GM18870 (cell line): ENCODE data around the gene RGS9.
A peak's percentile ranks its signal among the peaks of the same experiment; 100 is the strongest.
"Not testable (repeated sequence)": the region's sequence is repeated elsewhere in the genome, so short reads cannot be mapped to it uniquely, and the experiment has no call there.

Source experiments
- ATAC-seq: cut with Tn5 transposase; IDR thresholded peaks from one replicate; pipeline ENCODE4 v1.9.1; 2021; ENCODE audit warnings: moderate library complexity; ENCODE audit not compliant: unreplicated experiment

RGS9 gene

GRCh38 chr17:65204001-65204400, 66.8 kb downstream of the RGS9 start:
- no peak for ATAC-seq

DNA sequence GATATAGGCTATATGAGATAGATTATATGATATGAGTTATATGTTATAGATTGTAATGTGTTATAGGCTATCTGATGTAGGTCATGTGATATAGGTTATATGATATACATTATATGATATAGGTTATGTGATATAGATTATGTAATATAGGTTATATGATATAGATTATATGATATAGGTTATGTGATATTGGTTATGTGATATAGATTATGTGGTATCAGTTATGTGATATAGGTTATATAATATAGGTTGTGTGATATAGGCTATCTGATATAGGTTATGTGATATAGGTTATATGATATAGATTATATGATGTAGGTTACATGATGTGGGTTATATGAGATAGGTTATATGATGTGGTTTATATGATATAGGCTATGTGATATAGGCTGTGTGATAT, 68.5 kb downstream of the RGS9 start:
- no peak for ATAC-seq

DNA sequence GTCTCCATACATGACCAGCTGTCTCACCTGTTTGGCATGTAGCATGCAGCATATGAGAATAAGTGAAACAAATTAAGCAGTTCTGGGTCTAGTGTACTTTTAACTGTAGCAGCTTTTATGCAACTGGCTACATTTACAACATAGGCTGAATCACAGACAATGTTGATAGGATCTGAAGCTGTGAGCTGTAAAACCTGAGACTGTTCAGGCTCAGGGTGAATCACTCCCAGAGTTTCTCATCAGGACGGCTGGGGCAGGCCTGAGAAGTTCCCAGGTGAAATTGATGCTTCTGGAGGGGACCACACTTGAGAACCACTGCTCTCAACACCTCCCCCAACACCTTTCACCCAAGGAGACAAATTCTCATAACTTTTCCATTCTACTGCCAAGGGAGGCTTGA, 70.3 kb downstream of the RGS9 start:
- ATAC-seq: not testable (repeated sequence)

DNA sequence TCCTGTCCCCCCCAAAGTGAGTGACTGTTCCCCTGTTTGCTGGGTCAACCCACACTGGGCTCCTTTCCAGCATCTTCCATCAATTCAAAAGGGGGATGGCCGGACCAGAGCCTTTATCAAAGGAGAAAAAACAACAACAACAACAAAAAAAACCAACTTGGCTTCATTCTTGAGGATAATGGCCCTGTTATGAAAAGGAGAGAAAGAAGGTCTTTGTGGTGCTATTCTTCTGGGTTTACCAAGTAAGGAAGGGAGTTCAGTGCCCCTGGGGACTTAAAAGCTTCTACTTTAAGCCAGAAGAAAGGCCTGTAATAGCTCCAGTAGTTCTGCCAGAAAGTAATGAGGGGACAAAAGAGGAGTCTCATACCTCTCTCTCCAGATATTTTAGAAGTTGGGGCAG, 71.5 kb downstream of the RGS9 start:
- ATAC-seq: no peak

GRCh38 chr17:65218261-65218660, 81.1 kb downstream of the RGS9 start:
- no peak for ATAC-seq

DNA sequence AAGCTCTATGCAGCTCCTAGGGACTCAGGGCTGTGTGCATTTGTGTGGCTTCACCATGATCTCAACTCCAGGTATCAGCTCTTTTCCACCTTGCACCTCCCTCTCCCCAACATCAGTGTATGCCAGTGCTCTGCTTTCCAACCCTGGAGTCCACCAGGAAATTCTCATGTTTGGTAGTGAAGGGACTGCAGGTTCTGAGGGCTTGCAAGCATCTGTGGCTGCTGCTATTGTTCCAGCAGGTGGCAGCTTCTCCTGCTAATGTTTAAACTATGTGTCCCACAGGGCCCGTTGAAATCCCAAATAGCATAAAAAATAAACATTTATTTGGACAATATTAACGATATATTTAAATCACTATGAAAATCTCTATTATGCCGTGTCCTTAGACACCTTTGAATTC, 82.0 kb downstream of the RGS9 start:
- no peak for ATAC-seq

DNA sequence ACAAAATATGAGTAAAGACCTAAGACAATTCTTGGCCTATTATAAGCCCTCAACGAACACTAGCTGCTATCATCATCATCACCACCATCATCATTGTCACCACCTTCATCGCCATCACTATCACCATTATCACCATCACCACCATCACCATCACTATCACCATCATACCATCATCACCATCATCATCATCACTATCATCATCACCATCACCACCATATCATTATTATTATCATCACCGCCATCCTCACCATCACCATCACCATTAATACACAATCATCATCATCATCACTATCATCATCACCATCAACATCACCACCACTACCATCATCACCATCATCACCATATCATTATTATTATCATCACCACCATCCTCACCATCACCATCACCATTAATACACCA, 82.5 kb downstream of the RGS9 start:
- ATAC-seq: no peak

- no peak for ATAC-seq
These were observed 83.6 kb downstream of the RGS9 start for GRCh38 chr17:65220732-65221131.

- no peak for ATAC-seq
These were observed 85.1 kb downstream of the RGS9 start for GRCh38 chr17:65222214-65222738.

DNA sequence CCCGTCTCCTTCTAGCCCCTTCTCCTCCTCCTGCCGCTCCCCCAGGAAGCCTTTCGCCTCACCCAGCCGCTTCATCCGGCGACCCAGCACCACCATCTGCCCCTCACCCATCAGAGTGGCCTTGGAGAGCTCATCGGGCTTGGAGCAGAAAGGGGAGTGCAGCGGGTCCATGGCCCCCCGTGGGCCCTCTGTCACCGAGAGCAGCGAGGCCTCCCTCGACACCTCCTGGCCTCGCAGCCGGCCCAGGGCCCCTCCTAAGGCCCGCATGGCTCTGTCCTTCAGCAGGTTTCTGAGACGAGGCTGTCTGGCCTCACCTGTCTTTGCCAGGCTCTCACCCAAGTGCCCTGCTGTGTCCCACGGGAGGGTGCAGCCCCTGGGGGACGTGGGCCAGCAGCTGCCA, 87.9 kb downstream of the RGS9 start:
- ATAC-seq: no peak

GRCh38 chr17:65226227-65226626, 89.1 kb downstream of the RGS9 start:
- ATAC-seq: no peak

DNA sequence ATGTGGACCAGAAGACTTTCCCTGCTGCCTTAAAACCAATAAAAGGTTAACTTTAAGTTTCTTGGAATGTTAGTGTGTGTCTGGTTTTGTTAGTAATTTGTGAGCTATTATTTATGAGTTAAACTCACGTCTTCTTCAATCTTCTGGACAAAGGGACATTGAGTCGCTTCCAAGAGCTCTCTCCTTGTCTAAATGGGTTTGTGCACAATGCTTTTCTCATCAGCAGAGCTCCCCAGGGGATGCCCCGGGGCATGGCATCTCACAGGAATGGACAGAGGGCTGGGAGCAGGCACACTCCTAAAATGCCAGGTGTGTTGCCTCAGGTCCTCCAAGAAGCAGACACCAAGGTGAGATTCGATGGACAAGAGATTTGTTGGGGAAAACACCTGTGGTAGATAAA, 90.5 kb downstream of the RGS9 start:
- no peak for ATAC-seq

DNA sequence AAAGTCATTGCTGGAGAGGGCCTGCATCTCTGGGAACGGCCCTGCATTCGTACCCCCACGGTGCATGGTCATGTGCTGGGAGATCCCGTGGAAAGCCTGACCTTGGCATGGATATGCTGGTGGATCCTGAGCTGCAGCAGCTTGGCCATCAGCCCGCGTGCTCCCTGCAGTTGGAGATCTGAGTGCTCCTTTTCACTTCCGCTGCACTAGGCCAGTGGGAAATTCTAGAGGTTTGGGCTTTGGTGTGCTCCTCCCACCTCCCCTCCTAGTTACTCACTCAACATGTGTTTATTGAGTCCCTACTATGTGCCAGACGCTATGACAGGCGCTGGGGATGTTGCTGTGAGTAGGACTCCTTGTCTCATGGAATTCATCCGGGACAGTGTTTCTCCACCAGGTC, 91.1 kb downstream of the RGS9 start:
- ATAC-seq: no peak

GRCh38 chr17:65228734-65229620, 91.8 kb downstream of the RGS9 start:
- ATAC-seq: peak; percentile 83

- ATAC-seq: peak; percentile 25
These were observed 92.4 kb downstream of the RGS9 start for GRCh38 chr17:65229621-65229995.

DNA sequence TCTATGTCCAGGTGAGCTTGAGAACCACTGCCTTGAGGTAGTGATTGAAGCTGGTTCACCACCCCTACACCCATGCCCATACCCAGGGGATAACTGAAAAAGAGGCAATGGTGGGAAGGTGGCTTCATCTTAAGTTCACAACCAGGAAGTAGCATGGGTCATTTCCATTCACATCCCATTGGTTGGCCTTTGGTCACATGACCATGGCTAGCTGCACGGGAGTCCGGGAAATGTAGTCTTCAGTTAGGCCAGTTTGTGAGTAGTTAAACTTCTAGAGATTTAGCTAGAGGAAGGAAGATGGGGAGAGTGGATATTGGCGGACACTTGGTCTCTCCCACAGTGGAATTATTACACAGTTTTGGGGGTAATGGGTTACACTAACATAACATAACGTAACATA, 92.9 kb downstream of the RGS9 start:
- ATAC-seq: no peak

DNA sequence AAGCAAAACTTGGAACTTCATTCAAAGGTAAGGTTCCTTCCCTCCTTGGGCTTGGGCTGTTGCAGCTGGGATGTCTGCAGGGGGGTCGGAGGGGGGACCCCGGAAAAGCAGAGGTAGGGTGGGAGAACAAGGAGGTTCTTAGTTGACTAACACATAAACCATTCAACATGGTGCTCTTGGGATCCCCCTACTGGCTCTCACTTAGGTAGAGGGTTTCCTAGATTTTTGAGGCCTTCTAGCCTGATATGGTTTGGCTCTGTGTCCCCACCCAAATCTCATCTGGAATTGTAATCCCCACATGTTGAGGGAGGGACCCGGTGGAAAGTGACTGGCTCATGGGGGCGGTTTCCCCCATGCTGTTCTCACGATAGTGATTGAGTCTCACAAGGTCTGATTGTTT, 93.9 kb downstream of the RGS9 start:
- ATAC-seq: no peak

GRCh38 chr17:65231662-65232335, 94.6 kb downstream of the RGS9 start:
- no peak for ATAC-seq

- ATAC-seq: no peak
These were observed 98.1 kb downstream of the RGS9 start for GRCh38 chr17:65235284-65235683.

DNA sequence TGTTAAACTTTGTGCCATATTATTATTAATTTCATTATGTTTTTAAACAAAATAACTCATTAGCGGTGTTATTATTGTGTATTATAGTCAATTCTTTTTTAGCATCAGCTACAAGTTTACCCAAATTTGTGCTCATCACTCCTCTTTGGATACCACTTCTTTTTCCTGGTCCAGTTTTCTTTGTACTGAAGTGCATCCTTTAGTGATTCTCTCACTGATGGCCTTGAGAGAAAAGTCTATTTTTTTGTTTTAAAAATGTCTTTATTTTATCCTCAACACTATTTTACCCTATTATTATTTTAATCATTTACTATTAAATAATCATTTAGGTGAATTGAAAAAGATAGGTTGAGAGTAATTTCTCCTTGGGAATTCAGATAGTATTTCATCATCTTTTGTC, 99.2 kb downstream of the RGS9 start:
- no peak for ATAC-seq

DNA sequence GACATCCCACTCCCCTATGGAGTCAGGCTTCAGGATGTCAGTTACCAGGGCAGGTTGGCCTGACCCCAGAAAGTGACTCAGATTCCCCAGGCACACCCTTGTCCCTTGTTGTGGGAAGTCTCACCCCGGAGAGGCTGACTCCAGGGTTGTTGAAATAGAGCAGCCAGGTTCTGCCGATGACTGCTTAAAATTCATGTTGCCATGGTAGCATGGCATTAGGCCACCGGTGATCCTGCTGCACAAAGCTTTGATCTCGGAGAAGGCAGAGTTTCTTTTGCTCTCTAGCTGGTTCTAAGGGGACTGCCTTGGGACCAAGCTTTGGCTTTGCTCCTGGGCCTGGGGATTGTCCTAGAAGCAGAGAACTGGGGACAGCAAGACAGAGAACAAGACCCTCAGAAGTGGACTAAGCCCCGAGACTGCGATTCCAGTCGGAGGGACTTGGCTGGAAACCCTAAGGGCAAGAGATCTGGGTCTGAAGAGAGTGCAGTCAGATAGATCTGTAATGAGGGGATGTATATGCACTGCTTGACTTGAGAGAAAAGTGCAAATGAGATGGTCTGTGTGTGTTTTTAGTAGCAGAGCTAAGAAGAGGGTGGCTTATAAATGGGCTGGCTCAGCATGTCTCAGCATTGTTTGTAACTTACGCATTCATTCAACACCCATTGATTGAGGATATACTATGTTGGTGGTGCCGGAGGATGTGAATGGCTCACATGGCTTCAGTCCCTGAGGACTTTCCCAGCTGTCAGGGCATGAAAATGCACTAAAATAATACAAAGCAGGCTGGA, 106.9 kb downstream of the RGS9 start:
- no peak for ATAC-seq
